ENCODE measurements around the gene CFDP1.

Gene CFDP1

DNA sequence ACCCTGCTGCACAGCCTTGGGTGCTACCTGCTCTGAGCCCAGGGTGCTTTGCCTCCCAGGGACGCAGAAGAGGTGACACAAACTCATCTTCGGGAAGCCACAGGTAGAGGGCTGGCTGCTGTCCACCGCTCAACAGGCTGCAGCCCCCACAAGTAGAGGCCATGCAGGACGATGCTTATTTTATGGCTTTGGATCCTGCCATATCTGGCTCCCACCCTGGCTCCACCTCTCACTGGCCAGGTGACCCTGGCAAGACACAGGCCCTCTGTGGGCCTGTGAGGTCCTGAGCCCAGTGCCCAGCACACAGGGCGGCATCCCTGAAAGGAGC is 170.5 kb downstream of the CFDP1 start:
- H4K20me1 ChIP-seq (ENCODE audit: insufficient read depth, low read length, poor library complexity, severe bottlenecking), result no peaks in the 10 kb centered on the region
- H3F3A ChIP-seq (ENCODE audit: low read depth), result no peaks in the 10 kb centered on the region
- peaks cover 11% of the 10 kb centered on the region for H3K27me3 ChIP-seq (ENCODE audit: insufficient read depth, low read length, poor library complexity, severe bottlenecking)
- H2AFZ ChIP-seq (ENCODE audit: low read length), result no peak overlapping the region
- H3K9me2 ChIP-seq (replicated peaks; ENCODE audit: low read depth, low read length), result no peaks in the 10 kb centered on the region
- TF ChIP-seq, protein P1, sequence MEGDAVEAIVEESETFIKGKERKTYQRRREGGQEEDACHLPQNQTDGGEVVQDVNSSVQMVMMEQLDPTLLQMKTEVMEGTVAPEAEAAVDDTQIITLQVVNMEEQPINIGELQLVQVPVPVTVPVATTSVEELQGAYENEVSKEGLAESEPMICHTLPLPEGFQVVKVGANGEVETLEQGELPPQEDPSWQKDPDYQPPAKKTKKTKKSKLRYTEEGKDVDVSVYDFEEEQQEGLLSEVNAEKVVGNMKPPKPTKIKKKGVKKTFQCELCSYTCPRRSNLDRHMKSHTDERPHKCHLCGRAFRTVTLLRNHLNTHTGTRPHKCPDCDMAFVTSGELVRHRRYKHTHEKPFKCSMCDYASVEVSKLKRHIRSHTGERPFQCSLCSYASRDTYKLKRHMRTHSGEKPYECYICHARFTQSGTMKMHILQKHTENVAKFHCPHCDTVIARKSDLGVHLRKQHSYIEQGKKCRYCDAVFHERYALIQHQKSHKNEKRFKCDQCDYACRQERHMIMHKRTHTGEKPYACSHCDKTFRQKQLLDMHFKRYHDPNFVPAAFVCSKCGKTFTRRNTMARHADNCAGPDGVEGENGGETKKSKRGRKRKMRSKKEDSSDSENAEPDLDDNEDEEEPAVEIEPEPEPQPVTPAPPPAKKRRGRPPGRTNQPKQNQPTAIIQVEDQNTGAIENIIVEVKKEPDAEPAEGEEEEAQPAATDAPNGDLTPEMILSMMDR (conservative IDR thresholded peaks at IDR 0.05; ENCODE audit: low read length), result no peak
- TF ChIP-seq EZH2phosphoT487 (IDR thresholded peaks at IDR 0.05; ENCODE audit: borderline replicate concordance), result no peak
- no peaks in the 10 kb centered on the region for H3K36me3 ChIP-seq (ENCODE audit: insufficient read depth, low read length)
- H3K4me1 ChIP-seq (ENCODE audit: insufficient read depth, low read length, poor library complexity, severe bottlenecking), result no peaks in the 10 kb centered on the region
- H3K4me2 ChIP-seq (ENCODE audit: low read depth, low read length, poor library complexity, severe bottlenecking), result no peak overlapping the region
- H3K9ac ChIP-seq (ENCODE audit: low read depth, low read length, poor library complexity, severe bottlenecking), result no peak overlapping the region
- H3K4me3 ChIP-seq (ENCODE audit: low read length, poor library complexity, severe bottlenecking), result no peak overlapping the region
- H3K79me2 ChIP-seq (ENCODE audit: insufficient read depth, low read length), result no peaks in the 10 kb centered on the region
- no peaks in the 10 kb centered on the region for H3K9me3 ChIP-seq (ENCODE audit: insufficient read depth, low read depth, low read length)

DNA sequence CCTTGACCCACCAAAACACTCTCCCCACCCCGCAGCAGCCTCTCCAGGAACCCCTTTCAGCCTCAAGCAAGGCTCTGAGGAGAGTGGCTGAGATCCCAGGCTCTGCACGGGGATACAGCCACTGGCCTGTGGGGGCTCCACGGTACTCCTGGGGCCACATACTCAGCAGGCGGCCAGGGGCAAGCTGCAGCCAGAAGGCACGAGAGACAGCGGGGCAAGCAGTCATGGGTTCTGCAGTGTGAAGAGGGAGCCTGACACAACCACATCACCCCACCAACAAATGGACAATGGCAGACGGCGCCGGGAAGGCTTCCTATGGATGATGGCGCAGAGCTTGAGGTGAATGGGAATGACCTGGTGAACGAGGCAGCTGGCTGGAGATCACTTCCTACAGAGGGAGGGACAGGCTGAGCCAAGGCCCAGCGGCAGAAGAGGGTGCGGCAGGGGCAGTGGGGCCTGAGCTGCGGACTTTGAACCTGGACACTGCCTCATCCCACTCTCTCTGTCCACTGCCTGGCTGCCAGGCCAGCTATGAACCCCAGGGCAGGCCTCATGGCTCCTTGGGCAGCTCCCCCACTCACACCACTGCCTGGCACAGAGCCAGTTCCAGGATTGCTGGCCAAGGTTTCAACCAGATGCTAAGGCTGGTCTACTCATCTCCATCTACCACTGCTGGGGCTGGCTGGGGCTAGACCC is 171.1 kb downstream of the CFDP1 start:
- Histone ChIP-seq H3K9ac (ENCODE audit: low read depth, low read length, poor library complexity, severe bottlenecking) (no peak overlapping the region), H2AFZ (ENCODE audit: low read length) (no peak overlapping the region), H3K4me3 (ENCODE audit: low read length, poor library complexity, severe bottlenecking) (no peak overlapping the region), H3K9me2 (replicated peaks; ENCODE audit: low read depth, low read length) (no peaks in the 10 kb centered on the region), H3K9me3 (ENCODE audit: insufficient read depth, low read depth, low read length) (no peaks in the 10 kb centered on the region), H3K79me2 (ENCODE audit: insufficient read depth, low read length) (no peaks in the 10 kb centered on the region), H3F3A (ENCODE audit: low read depth) (no peaks in the 10 kb centered on the region), H3K36me3 (ENCODE audit: insufficient read depth, low read length) (no peaks in the 10 kb centered on the region), H3K4me1 (ENCODE audit: insufficient read depth, low read length, poor library complexity, severe bottlenecking) (no peaks in the 10 kb centered on the region), H3K27me3 (ENCODE audit: insufficient read depth, low read length, poor library complexity, severe bottlenecking) (peaks cover 11% of the 10 kb centered on the region), H3K4me2 (ENCODE audit: low read depth, low read length, poor library complexity, severe bottlenecking) (no peak overlapping the region), H4K20me1 (ENCODE audit: insufficient read depth, low read length, poor library complexity, severe bottlenecking) (no peaks in the 10 kb centered on the region)
- TF ChIP-seq, protein P1 (conservative IDR thresholded peaks at IDR 0.05; ENCODE audit: low read length), result no peak
- no peak for TF ChIP-seq EZH2phosphoT487 (IDR thresholded peaks at IDR 0.05; ENCODE audit: borderline replicate concordance)

DNA sequence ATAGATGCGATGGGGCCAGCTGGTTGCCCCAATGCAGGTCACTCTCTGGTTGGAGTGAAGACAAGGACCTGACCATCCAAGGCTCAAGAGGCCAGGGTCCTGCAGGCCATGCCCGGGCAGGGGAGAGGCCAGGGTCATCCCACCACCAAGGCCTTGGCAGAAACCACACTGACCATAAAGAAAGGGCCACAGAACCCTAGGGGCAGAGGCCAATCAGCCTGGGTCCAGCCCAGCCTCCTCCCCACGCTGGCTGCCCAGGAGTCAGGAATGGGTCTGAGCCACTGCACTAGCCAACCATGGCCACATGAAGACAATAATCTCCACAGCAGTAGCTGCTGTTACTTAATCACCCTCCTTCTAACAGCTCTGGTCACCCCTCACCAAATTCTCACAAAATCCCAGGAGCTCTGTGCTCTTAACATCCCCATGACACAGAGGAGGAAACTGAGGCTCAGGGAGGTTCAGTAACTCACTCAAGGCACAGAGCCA is 171.7 kb downstream of the CFDP1 start:
- Histone ChIP-seq H4K20me1 (ENCODE audit: insufficient read depth, low read length, poor library complexity, severe bottlenecking) (no peaks in the 10 kb centered on the region), H3K4me3 (ENCODE audit: low read length, poor library complexity, severe bottlenecking) (no peak overlapping the region), H3F3A (ENCODE audit: low read depth) (no peaks in the 10 kb centered on the region), H3K4me1 (ENCODE audit: insufficient read depth, low read length, poor library complexity, severe bottlenecking) (no peaks in the 10 kb centered on the region), H3K9me2 (replicated peaks; ENCODE audit: low read depth, low read length) (no peaks in the 10 kb centered on the region), H3K9me3 (ENCODE audit: insufficient read depth, low read depth, low read length) (no peaks in the 10 kb centered on the region), H3K79me2 (ENCODE audit: insufficient read depth, low read length) (no peaks in the 10 kb centered on the region), H2AFZ (ENCODE audit: low read length) (no peak overlapping the region), H3K9ac (ENCODE audit: low read depth, low read length, poor library complexity, severe bottlenecking) (no peak overlapping the region), H3K36me3 (ENCODE audit: insufficient read depth, low read length) (no peaks in the 10 kb centered on the region), H3K27me3 (ENCODE audit: insufficient read depth, low read length, poor library complexity, severe bottlenecking) (peaks cover 11% of the 10 kb centered on the region), H3K4me2 (ENCODE audit: low read depth, low read length, poor library complexity, severe bottlenecking) (no peak overlapping the region)
- TF ChIP-seq, protein P1 (conservative IDR thresholded peaks at IDR 0.05; ENCODE audit: low read length), result no peak
- no peak for TF ChIP-seq EZH2phosphoT487 (IDR thresholded peaks at IDR 0.05; ENCODE audit: borderline replicate concordance)

Measured in Loucy (cell line).